Smooth muscle cell (in vitro differentiated cells): ENCODE measurements around the gene MT1F. TPM values are rescaled to one million over a fixed set of nuclear protein-coding genes. Genes with fewer than 3 reads are reported as not detected.
A peak's percentile ranks its signal among the peaks of the same experiment; 100 is the strongest.

ENCODE experiments used
- DNase-seq: peaks from one replicate; lab custom pipeline; 2025; ENCODE audit not compliant: unreplicated experiment; lab: John Stamatoyannopoulos, UW
- H2AFZ ChIP-seq: fragments of 200-600 bp; sonication (generic); 2 replicates; pipeline ENCODE4 v1.6.0; 2016; ENCODE audit warnings: antibody characterized with exemption, low read depth, mild to moderate bottlenecking
- H3F3A ChIP-seq: fragments of 200-600 bp; sonication (generic); 2 replicates; pipeline ENCODE4 v1.6.0; 2017; ENCODE audit warnings: antibody characterized with exemption, low read depth
- H3K27ac ChIP-seq: fragments of 200-600 bp; sonication (generic); 2 replicates; pipeline ENCODE4 v1.5.1; 2016; ENCODE audit warnings: low read depth, mild to moderate bottlenecking
- H3K27me3 ChIP-seq: fragments of 200-600 bp; sonication (generic); 2 replicates; pipeline ENCODE4 v1.6.1; 2016; ENCODE audit warnings: low read depth, mild to moderate bottlenecking
- H3K36me3 ChIP-seq: fragments of 200-600 bp; sonication (generic); 2 replicates; pipeline ENCODE4 v1.5.1; 2016; ENCODE audit warnings: low read depth
- H3K4me1 ChIP-seq: fragments of 200-600 bp; sonication (generic); 2 replicates; pipeline ENCODE4 v1.5.1; 2016; ENCODE audit warnings: low read depth
- H3K4me2 ChIP-seq: fragments of 200-600 bp; sonication (generic); 2 replicates; pipeline ENCODE4 v1.6.0; 2016; ENCODE audit warnings: mild to moderate bottlenecking
- H3K4me3 ChIP-seq: fragments of 200-600 bp; sonication (generic); 2 replicates; pipeline ENCODE4 v1.5.1; 2016; ENCODE audit warnings: mild to moderate bottlenecking
- H3K79me2 ChIP-seq: fragments of 200-600 bp; sonication (generic); 2 replicates; pipeline ENCODE4 v1.6.0; 2016; ENCODE audit warnings: low read depth, mild to moderate bottlenecking
- H3K9ac ChIP-seq: fragments of 200-600 bp; sonication (generic); 2 replicates; pipeline ENCODE4 v1.6.0; 2016; ENCODE audit warnings: low read depth
- H3K9me3 ChIP-seq: fragments of 200-600 bp; sonication (generic); replicated peaks from 2 replicates; pipeline ENCODE4 v1.5.1; 2016; ENCODE audit warnings: low read depth
- H4K20me1 ChIP-seq: fragments of 200-600 bp; sonication (generic); 2 replicates; pipeline ENCODE4 v1.6.0; 2016; ENCODE audit warnings: low read depth
- CTCF ChIP-seq: fragments of 200-600 bp; sonication (generic); IDR thresholded peaks from 2 replicates; pipeline ENCODE4 v1.5.1; 2017; ENCODE audit warnings: borderline replicate concordance, mild to moderate bottlenecking, antibody characterized with exemption; ENCODE audit not compliant: insufficient read depth, poor library complexity, severe bottlenecking
- WGBS: methylation state at CpG from one replicate; pipeline ENCODE4 v1.1.7; 2016; ENCODE audit warnings: low lambda C conversion rate; 5-methylcytosine and 5-hydroxymethylcytosine counted together
- polyA plus RNA-seq: library from polyadenylated mRNA; unstranded; fragments of >200 nt; fragmentation: Nextera tagmentation; extraction: Ambion mirVana; gene quantifications from 2 replicates; pipeline ENCODE4 v1.2.1, GENCODE V29; 2016
- total RNA-seq: library from RNA; depleted of rRNA; stranded (reverse); fragments of >200 nt; gene quantifications from 2 replicates; pipeline ENCODE4 v1.2.3, GENCODE V29; 2014

MT1F gene
- total and polyA plus RNA-seq, 2 experiments from 2014 or later: 0.50 to 5.9 TPM

- Histone ChIP-seq H3K4me3 (no peak within 1 kb of the TSS), H3K4me2 (no peak within 1 kb of the TSS), H3K4me1 (no peaks in the 10 kb centered on the region), H3K9me3 (no peaks in the 10 kb centered on the region), H3K27me3 (peaks cover 73% of the 10 kb centered on the region), H3K9ac (no peak within 1 kb of the TSS), H3K79me2 (no peaks in the 10 kb centered on the region), H3K36me3 (no peaks in the 10 kb centered on the region), H4K20me1 (no peaks in the 10 kb centered on the region), H3F3A (no peaks in the 10 kb centered on the region), H3K27ac (no peak within 1 kb of the TSS), H2AFZ (no peak within 1 kb of the TSS)
- no peak for TF ChIP-seq CTCF
- WGBS: 81% methylated on average over 7 of the region's 7 CpGs
- DNase-seq: no peak
Measured at GRCh38 chr16:56651586-56651985, 6.2 kb upstream of the MT1F start, which contains the start of gene MT1B. Gene MT1B, plus strand, starts transcription at chr16:56651886. Its CDS starts 68 bp downstream, at chr16:56651954.

GRCh38 chr16:56652600-56652999 lies 5.2 kb upstream of the MT1F start:
- no peak overlapping the region for H2AFZ ChIP-seq
- no peaks in the 10 kb centered on the region for H3K79me2 ChIP-seq
- H3K36me3 ChIP-seq: no peaks in the 10 kb centered on the region
- WGBS: 88% methylated on average over 1 of the region's 1 CpG
- H4K20me1 ChIP-seq: no peaks in the 10 kb centered on the region
- H3K9ac ChIP-seq: no peak overlapping the region
- no peak overlapping the region for H3K4me3 ChIP-seq
- H3K4me1 ChIP-seq: peaks cover 6% of the 10 kb centered on the region
- H3K27me3 ChIP-seq: peaks cover 71% of the 10 kb centered on the region
- DNase-seq: no peak
- H3K9me3 ChIP-seq: no peaks in the 10 kb centered on the region
- no peak overlapping the region for H3K4me2 ChIP-seq
- H3F3A ChIP-seq: no peaks in the 10 kb centered on the region
- H3K27ac ChIP-seq: no peak overlapping the region
- no peak for TF ChIP-seq CTCF

- H3K4me3 ChIP-seq: no peak overlapping the region
- no peak overlapping the region for H3K4me2 ChIP-seq
- no peaks in the 10 kb centered on the region for H4K20me1 ChIP-seq
- no peak overlapping the region for H3K27ac ChIP-seq
- peaks cover 12% of the 10 kb centered on the region for H3K4me1 ChIP-seq
- no peak overlapping the region for H2AFZ ChIP-seq
- H3F3A ChIP-seq: no peaks in the 10 kb centered on the region
- WGBS: 94% methylated on average over 7 of the region's 7 CpGs
- H3K9ac ChIP-seq: no peak overlapping the region
- H3K9me3 ChIP-seq: no peaks in the 10 kb centered on the region
- TF ChIP-seq CTCF: no peak
- DNase-seq: no peak
- no peaks in the 10 kb centered on the region for H3K36me3 ChIP-seq
- no peaks in the 10 kb centered on the region for H3K79me2 ChIP-seq
- H3K27me3 ChIP-seq: peaks cover 71% of the 10 kb centered on the region
Measured at GRCh38 chr16:56653218-56653617, 4.5 kb upstream of the MT1F start.

GRCh38 chr16:56658327-56658875 lies 642 bp downstream of the MT1F start:
- Histone ChIP-seq H3K27me3 (peaks cover 71% of the 10 kb centered on the region), H2AFZ (no peak overlapping the region), H3K9me3 (no peaks in the 10 kb centered on the region), H3K9ac (no peak overlapping the region), H4K20me1 (no peaks in the 10 kb centered on the region), H3K4me1 (peaks cover 12% of the 10 kb centered on the region), H3K4me2 (peak overlapping the region; percentile 86), H3K4me3 (peak overlapping the region; percentile 48), H3K79me2 (no peaks in the 10 kb centered on the region), H3F3A (no peaks in the 10 kb centered on the region), H3K36me3 (no peaks in the 10 kb centered on the region), H3K27ac (no peak overlapping the region)
- TF ChIP-seq CTCF: no peak
- WGBS: 41% methylated on average over 10 of the region's 10 CpGs
- no peak for DNase-seq
